Measurements from ENCODE around the gene PID1. TPM values are rescaled to one million over a fixed set of nuclear protein-coding genes. Genes with fewer than 3 reads are reported as not detected.

PID1 gene
- total RNA-seq, 1 donor from 2014 or later, result not detected

GRCh38 chr2:229275506-229275905 lies 4.4 kb upstream of the PID1 start:
- no peaks in the 10 kb centered on the region for H3K9me3 Mint-ChIP-seq
- no peak overlapping the region for H3K27ac Mint-ChIP-seq
- no peak for DNase-seq (ENCODE audit: low spot score)
- no peaks in the 10 kb centered on the region for H3K36me3 Mint-ChIP-seq (ENCODE audit: low read depth)
- intact Hi-C loops (cut with micrococcal nuclease), result no loop called here
- peaks cover 8% of the 10 kb centered on the region for H3K27me3 Mint-ChIP-seq (ENCODE audit: insufficient read depth)
- H3K4me3 Mint-ChIP-seq, result no peak overlapping the region
- no peaks in the 10 kb centered on the region for H3K4me1 Mint-ChIP-seq (ENCODE audit: low read depth)

- Mint-ChIP-seq H3K36me3 (ENCODE audit: low read depth) (no peaks in the 10 kb centered on the region), H3K27me3 (ENCODE audit: insufficient read depth) (peaks cover 14% of the 10 kb centered on the region), H3K4me3 (no peak overlapping the region), H3K4me1 (ENCODE audit: low read depth) (no peaks in the 10 kb centered on the region), H3K9me3 (no peaks in the 10 kb centered on the region), H3K27ac (no peak overlapping the region)
- DNase-seq (ENCODE audit: low spot score), result no peak
- intact Hi-C loops (cut with micrococcal nuclease), result no loop called here
Observed at GRCh38 chr2:229273723-229274338, 2.7 kb upstream of the PID1 start.

DNA sequence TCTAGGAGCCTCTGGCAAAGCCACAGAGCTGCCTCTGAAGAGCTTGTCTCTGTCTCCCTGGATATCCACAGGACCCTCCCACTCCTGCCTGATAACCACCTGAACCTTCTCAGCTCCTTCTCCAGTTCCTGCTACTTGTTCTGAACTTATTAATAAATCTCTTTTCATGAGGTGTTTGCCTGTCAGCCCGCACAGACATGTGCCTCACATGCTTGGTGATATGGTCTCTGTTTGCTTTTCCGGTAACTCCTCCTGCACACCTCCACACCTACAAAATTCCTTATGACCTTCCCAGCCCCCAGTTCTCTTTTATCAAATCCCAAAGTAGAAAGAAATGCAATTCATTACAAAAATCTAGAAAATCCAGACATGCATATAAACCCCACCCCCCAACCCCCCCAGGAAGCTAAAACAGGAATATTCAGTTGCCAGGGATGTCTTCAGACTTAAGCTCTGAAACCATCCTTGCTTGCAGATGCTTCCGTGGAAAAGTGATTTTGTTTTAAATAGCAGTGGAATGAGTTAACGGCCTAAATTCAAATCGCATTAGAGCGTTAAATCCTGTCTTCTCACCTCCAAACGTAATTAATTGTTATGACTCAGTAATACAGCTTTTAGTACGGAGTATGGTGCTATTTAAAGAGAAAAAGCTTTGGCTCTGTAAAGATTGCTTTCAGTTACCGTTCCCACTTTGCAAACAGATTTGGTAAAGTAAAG lies 2.1 kb upstream of the PID1 start:
- DNase-seq (ENCODE audit: low spot score), result no peak
- Mint-ChIP-seq H3K9me3 (no peaks in the 10 kb centered on the region), H3K36me3 (ENCODE audit: low read depth) (no peaks in the 10 kb centered on the region), H3K4me3 (no peak overlapping the region), H3K27ac (no peak overlapping the region), H3K4me1 (ENCODE audit: low read depth) (no peaks in the 10 kb centered on the region), H3K27me3 (ENCODE audit: insufficient read depth) (peaks cover 17% of the 10 kb centered on the region)
- intact Hi-C loops (cut with micrococcal nuclease), result no loop called here

DNA sequence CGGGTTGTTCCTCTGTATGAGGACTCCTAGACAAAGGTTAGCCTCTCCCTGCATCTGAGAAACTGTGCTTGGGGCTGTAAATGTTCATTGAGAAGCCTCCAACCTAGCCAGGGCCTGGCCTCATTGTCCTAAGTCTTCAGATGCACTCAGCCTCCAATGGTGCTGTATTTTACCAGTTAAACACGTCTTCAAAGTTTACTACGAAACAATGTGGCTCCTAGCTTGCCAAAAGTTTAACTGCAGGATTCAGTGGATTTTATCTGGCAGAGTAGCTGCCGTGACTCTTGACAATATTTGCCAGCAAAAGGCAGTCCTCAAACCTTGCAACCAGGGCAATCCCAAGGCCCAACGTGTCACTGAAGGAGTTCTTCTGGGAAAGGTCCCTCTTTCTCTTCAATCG lies 1.1 kb downstream of the PID1 start:
- Mint-ChIP-seq H3K27ac (no peak overlapping the region), H3K4me1 (ENCODE audit: low read depth) (no peaks in the 10 kb centered on the region), H3K9me3 (no peaks in the 10 kb centered on the region), H3K36me3 (ENCODE audit: low read depth) (no peaks in the 10 kb centered on the region), H3K4me3 (no peak overlapping the region), H3K27me3 (ENCODE audit: insufficient read depth) (peaks cover 17% of the 10 kb centered on the region)
- intact Hi-C loops (cut with micrococcal nuclease), result no loop called here
- no peak for DNase-seq (ENCODE audit: low spot score)

- Mint-ChIP-seq H3K27me3 (ENCODE audit: insufficient read depth) (peaks cover 16% of the 10 kb centered on the region), H3K4me3 (no peak overlapping the region), H3K27ac (no peak overlapping the region), H3K36me3 (ENCODE audit: low read depth) (no peaks in the 10 kb centered on the region), H3K9me3 (no peaks in the 10 kb centered on the region), H3K4me1 (ENCODE audit: low read depth) (no peaks in the 10 kb centered on the region)
- no peak for DNase-seq (ENCODE audit: low spot score)
- intact Hi-C loops (cut with micrococcal nuclease), result no loop called here
Observed at GRCh38 chr2:229269146-229269545, 1.9 kb downstream of the PID1 start.

DNA sequence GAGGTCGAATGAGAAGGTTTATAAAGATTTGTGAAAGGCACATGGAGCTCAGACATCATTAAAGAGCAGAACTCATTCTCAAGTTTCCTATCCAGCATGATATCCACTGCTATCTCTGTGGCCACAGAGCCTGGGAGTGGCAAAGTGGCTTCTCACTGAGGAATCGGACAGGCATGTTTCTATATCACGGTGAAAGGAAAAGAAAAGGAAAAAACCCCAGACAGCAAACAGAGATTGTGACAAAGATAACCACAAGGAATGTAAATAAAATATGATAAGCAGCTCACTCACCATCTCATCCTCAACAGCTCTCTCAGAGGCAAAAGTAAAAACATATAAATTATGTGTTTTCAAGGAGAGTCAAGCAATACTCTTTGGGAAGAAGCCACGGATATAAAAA lies 2.5 kb downstream of the PID1 start:
- H3K9me3 Mint-ChIP-seq, result no peaks in the 10 kb centered on the region
- no peak overlapping the region for H3K4me3 Mint-ChIP-seq
- H3K4me1 Mint-ChIP-seq (ENCODE audit: low read depth), result no peaks in the 10 kb centered on the region
- no peak overlapping the region for H3K27ac Mint-ChIP-seq
- H3K27me3 Mint-ChIP-seq (ENCODE audit: insufficient read depth), result peaks cover 16% of the 10 kb centered on the region
- no peak for DNase-seq (ENCODE audit: low spot score)
- intact Hi-C loops (cut with micrococcal nuclease), result no loop called here
- no peaks in the 10 kb centered on the region for H3K36me3 Mint-ChIP-seq (ENCODE audit: low read depth)

DNA sequence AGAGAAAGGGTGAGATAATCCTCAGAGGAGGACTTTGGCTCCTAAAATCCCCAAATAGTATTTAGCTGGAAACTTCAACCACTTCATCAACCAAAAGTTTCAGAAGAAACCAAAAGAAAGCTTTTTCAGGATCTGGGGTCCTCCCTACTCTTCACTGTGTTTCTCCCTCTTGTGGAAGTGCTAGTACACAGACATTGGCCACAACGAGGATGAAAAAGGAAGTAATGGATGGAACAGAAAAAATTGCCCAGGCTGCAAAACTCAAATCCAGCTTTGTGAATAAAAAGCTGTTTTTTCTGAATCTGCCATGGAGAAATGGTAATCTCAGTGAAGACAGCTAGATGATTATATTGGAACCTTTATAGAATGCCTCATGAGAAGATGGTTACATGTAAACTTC lies 4.0 kb downstream of the PID1 start:
- Mint-ChIP-seq H3K36me3 (ENCODE audit: low read depth) (no peaks in the 10 kb centered on the region), H3K27ac (no peak overlapping the region), H3K4me3 (no peak overlapping the region), H3K9me3 (no peaks in the 10 kb centered on the region), H3K27me3 (ENCODE audit: insufficient read depth) (peaks cover 16% of the 10 kb centered on the region), H3K4me1 (ENCODE audit: low read depth) (no peaks in the 10 kb centered on the region)
- DNase-seq (ENCODE audit: low spot score), result no peak
- intact Hi-C loops (cut with micrococcal nuclease), result no loop called here

- Mint-ChIP-seq H3K4me3 (no peak overlapping the region), H3K27ac (no peak overlapping the region), H3K27me3 (ENCODE audit: insufficient read depth) (peaks cover 11% of the 10 kb centered on the region), H3K36me3 (ENCODE audit: low read depth) (no peaks in the 10 kb centered on the region), H3K9me3 (no peaks in the 10 kb centered on the region), H3K4me1 (ENCODE audit: low read depth) (no peaks in the 10 kb centered on the region)
- DNase-seq (ENCODE audit: low spot score), result no peak
- intact Hi-C loops (cut with micrococcal nuclease), result no loop called here
Observed at GRCh38 chr2:229265727-229266126, 5.4 kb downstream of the PID1 start.

GRCh38 chr2:229261599-229261998 lies 9.5 kb downstream of the PID1 start:
- Mint-ChIP-seq H3K27me3 (ENCODE audit: insufficient read depth) (no peaks in the 10 kb centered on the region), H3K27ac (no peak overlapping the region), H3K9me3 (no peaks in the 10 kb centered on the region)

GRCh38 chr2:229261076-229261475 lies 10.0 kb downstream of the PID1 start:
- Mint-ChIP-seq H3K4me3 (no peak overlapping the region), H3K27me3 (ENCODE audit: insufficient read depth) (no peaks in the 10 kb centered on the region), H3K9me3 (no peaks in the 10 kb centered on the region), H3K36me3 (ENCODE audit: low read depth) (no peaks in the 10 kb centered on the region), H3K27ac (no peak overlapping the region), H3K4me1 (ENCODE audit: low read depth) (no peaks in the 10 kb centered on the region)
- no peak for DNase-seq (ENCODE audit: low spot score)
- intact Hi-C loops (cut with micrococcal nuclease), result no loop called here

More at GRCh38 chr2:229261599-229261998, 9.5 kb downstream of the PID1 start:
- intact Hi-C loops (cut with micrococcal nuclease), result no loop called here
- no peak overlapping the region for H3K4me3 Mint-ChIP-seq
- DNase-seq (ENCODE audit: low spot score), result no peak
- H3K4me1 Mint-ChIP-seq (ENCODE audit: low read depth), result no peaks in the 10 kb centered on the region
- H3K36me3 Mint-ChIP-seq (ENCODE audit: low read depth), result no peaks in the 10 kb centered on the region

- DNase-seq (ENCODE audit: low spot score), result no peak
- Mint-ChIP-seq H3K9me3 (no peaks in the 10 kb centered on the region), H3K27ac (no peak overlapping the region), H3K27me3 (ENCODE audit: insufficient read depth) (no peaks in the 10 kb centered on the region), H3K36me3 (ENCODE audit: low read depth) (no peaks in the 10 kb centered on the region), H3K4me3 (no peak overlapping the region), H3K4me1 (ENCODE audit: low read depth) (no peaks in the 10 kb centered on the region)
- intact Hi-C loops (cut with micrococcal nuclease), result no loop called here
Observed at GRCh38 chr2:229257985-229258384, 13.1 kb downstream of the PID1 start.

GRCh38 chr2:229256376-229256775 lies 14.7 kb downstream of the PID1 start:
- Mint-ChIP-seq H3K4me1 (ENCODE audit: low read depth) (no peaks in the 10 kb centered on the region), H3K27ac (no peak overlapping the region)

GRCh38 chr2:229254206-229254605 lies 16.9 kb downstream of the PID1 start:
- Mint-ChIP-seq H3K4me3 (no peak overlapping the region), H3K27me3 (ENCODE audit: insufficient read depth) (no peaks in the 10 kb centered on the region), H3K36me3 (ENCODE audit: low read depth) (no peaks in the 10 kb centered on the region), H3K9me3 (no peaks in the 10 kb centered on the region), H3K27ac (no peak overlapping the region), H3K4me1 (ENCODE audit: low read depth) (no peaks in the 10 kb centered on the region)
- no peak for DNase-seq (ENCODE audit: low spot score)
- intact Hi-C loops (cut with micrococcal nuclease), result no loop called here

More at GRCh38 chr2:229256376-229256775, 14.7 kb downstream of the PID1 start:
- intact Hi-C loops (cut with micrococcal nuclease), result no loop called here
- Mint-ChIP-seq H3K27me3 (ENCODE audit: insufficient read depth) (no peaks in the 10 kb centered on the region), H3K36me3 (ENCODE audit: low read depth) (no peaks in the 10 kb centered on the region), H3K9me3 (no peaks in the 10 kb centered on the region), H3K4me3 (no peak overlapping the region)
- no peak for DNase-seq (ENCODE audit: low spot score)
